Measurements from ENCODE around the gene XKR7. TPM values are rescaled to one million over a fixed set of nuclear protein-coding genes. Genes with fewer than 3 reads are reported as not detected.

Gene XKR7
- total RNA-seq, 2 donors from 2014 or later, result not detected

GRCh38 chr20:31979713-31980426 lies 11.9 kb downstream of the XKR7 start:
- Histone ChIP-seq H3K4me1 (ENCODE audit: control insufficient read depth in 1 of 2, low read depth in 2 of 2) (no peaks in the 10 kb centered on the region), H3K36me3 (no peaks in the 10 kb centered on the region), H3K9me3 (no peaks in the 10 kb centered on the region), H3K4me3 (no peak overlapping the region), H3K27me3 (replicated peaks; ENCODE audit: insufficient read depth) (no peaks in the 10 kb centered on the region), H3K27ac (no peak overlapping the region)
- ATAC-seq (ENCODE audit: insufficient number of reproducible peaks, low FRiP score, low read depth), result no peak
- no peak for TF ChIP-seq CTCF (IDR thresholded peaks at IDR 0.05)
- no peak for DNase-seq (ENCODE audit: low spot score)

GRCh38 chr20:31981784-31982183 lies 13.8 kb downstream of the XKR7 start:
- no peak for ATAC-seq (ENCODE audit: insufficient number of reproducible peaks, low FRiP score, low read depth)
- Histone ChIP-seq H3K27me3 (replicated peaks; ENCODE audit: insufficient read depth) (no peaks in the 10 kb centered on the region), H3K4me3 (no peak overlapping the region)

GRCh38 chr20:31984981-31985471 lies 17.1 kb downstream of the XKR7 start:
- Histone ChIP-seq H3K4me1 (ENCODE audit: control insufficient read depth in 1 of 2, low read depth in 2 of 2) (no peaks in the 10 kb centered on the region), H3K27me3 (replicated peaks; ENCODE audit: insufficient read depth) (no peaks in the 10 kb centered on the region), H3K4me3 (no peak overlapping the region), H3K9me3 (no peaks in the 10 kb centered on the region), H3K36me3 (no peaks in the 10 kb centered on the region), H3K27ac (no peak overlapping the region)
- no peak for TF ChIP-seq CTCF (IDR thresholded peaks at IDR 0.05)
- DNase-seq (ENCODE audit: low spot score) (no peak), ATAC-seq (ENCODE audit: insufficient number of reproducible peaks, low FRiP score, low read depth) (no peak)

More at GRCh38 chr20:31981784-31982183, 13.8 kb downstream of the XKR7 start:
- no peak for DNase-seq (ENCODE audit: low spot score)
- Histone ChIP-seq H3K36me3 (no peaks in the 10 kb centered on the region), H3K9me3 (no peaks in the 10 kb centered on the region), H3K4me1 (ENCODE audit: control insufficient read depth in 1 of 2, low read depth in 2 of 2) (no peaks in the 10 kb centered on the region), H3K27ac (no peak overlapping the region)
- TF ChIP-seq CTCF (IDR thresholded peaks at IDR 0.05), result no peak

- Histone ChIP-seq H3K36me3 (no peaks in the 10 kb centered on the region), H3K4me1 (ENCODE audit: control insufficient read depth in 1 of 2, low read depth in 2 of 2) (no peaks in the 10 kb centered on the region), H3K27me3 (replicated peaks; ENCODE audit: insufficient read depth) (no peaks in the 10 kb centered on the region), H3K9me3 (no peaks in the 10 kb centered on the region), H3K27ac (no peak overlapping the region), H3K4me3 (no peak overlapping the region)
- ATAC-seq (ENCODE audit: insufficient number of reproducible peaks, low FRiP score, low read depth) (no peak), DNase-seq (ENCODE audit: low spot score) (no peak)
- TF ChIP-seq CTCF (IDR thresholded peaks at IDR 0.05), result no peak
Observed at GRCh38 chr20:31987744-31988143, 19.8 kb downstream of the XKR7 start.

GRCh38 chr20:31988430-31989015 lies 20.6 kb downstream of the XKR7 start:
- Histone ChIP-seq H3K9me3 (no peaks in the 10 kb centered on the region), H3K27me3 (replicated peaks; ENCODE audit: insufficient read depth) (no peaks in the 10 kb centered on the region), H3K36me3 (no peaks in the 10 kb centered on the region), H3K4me1 (ENCODE audit: control insufficient read depth in 1 of 2, low read depth in 2 of 2) (no peaks in the 10 kb centered on the region), H3K27ac (no peak overlapping the region), H3K4me3 (no peak overlapping the region)
- no peak for TF ChIP-seq CTCF (IDR thresholded peaks at IDR 0.05)
- ATAC-seq (ENCODE audit: insufficient number of reproducible peaks, low FRiP score, low read depth) (no peak), DNase-seq (ENCODE audit: low spot score) (no peak)

Data from thoracic aorta (tissue), 2 donors.